ENCODE measurements around the gene ABCA3.

GRCh38 chr16:2385190-2385836 is 44.8 kb upstream of the ABCA3 start:
- no peak for TF ChIP-seq CTCF (IDR thresholded peaks at IDR 0.05; ENCODE audit: low read depth, low read length)
- no peak for TF ChIP-seq EZH2phosphoT487 (IDR thresholded peaks at IDR 0.05; ENCODE audit: low read depth)
